IMR-90 (cell line): Measurements from ENCODE around the gene CRYBG3. TPM values are rescaled to one million over a fixed set of nuclear protein-coding genes. Genes with fewer than 3 reads are reported as not detected.

Experiments
- ATAC-seq: fragments of 200-7000 bp; cut with Tn5 transposase; 2 replicates; pipeline ENCODE4 v1.9.1; 2020; ENCODE audit warnings: low read depth, mild to moderate bottlenecking, moderate library complexity
- BruUV-seq: library from RNA; stranded (reverse); fragments of 400-500 nt; replicated peaks from 2 replicates; lab custom pipeline; 2021; lab: Mats Ljungman, UMichigan
- CTCF ChIA-PET: fragments of 300-600 bp; formaldehyde crosslinking; extraction: SDS; loops from one replicate; lab custom pipeline; 2021; ENCODE audit warnings: antibody characterized with exemption; lab: Yijun Ruan, JAX
- POLR2A ChIA-PET: fragments of 300-600 bp; sonication (Branson Sonifier 250); formaldehyde crosslinking; loops from one replicate; lab custom pipeline; 2022; ENCODE audit warnings: antibody characterized with exemption; ENCODE audit not compliant: unreplicated experiment; lab: Charles Lee
- DNase-seq: peaks from one replicate; pipeline ENCODE4 v3.0.0; 2013
- H2AFZ ChIP-seq: replicated peaks from 2 replicates; pipeline ENCODE3; 2013; ENCODE audit warnings: low read length, mild to moderate bottlenecking; ENCODE audit not compliant: poor library complexity
- H2AK5ac ChIP-seq: 2 replicates; pipeline ENCODE4 v1.6.1; 2013; ENCODE audit warnings: low read depth, low read length, inconsistent platforms
- H2AK9ac ChIP-seq: replicated peaks from 2 replicates; pipeline ENCODE3; 2013; ENCODE audit warnings: mild to moderate bottlenecking, low read depth, low read length, moderate library complexity; ENCODE audit not compliant: poor library complexity
- H2BK120ac ChIP-seq: 2 replicates; pipeline ENCODE4 v1.6.1; 2013; ENCODE audit warnings: low read depth, low read length, inconsistent platforms
- H2BK15ac ChIP-seq: 3 replicates; pipeline ENCODE4 v1.6.1; 2013; ENCODE audit warnings: low read depth, low read length, inconsistent platforms
- H2BK20ac ChIP-seq: 2 replicates; pipeline ENCODE4 v1.6.1; 2013; ENCODE audit warnings: low read depth, mild to moderate bottlenecking, inconsistent platforms, low read length, moderate library complexity
- H2BK5ac ChIP-seq: 2 replicates; pipeline ENCODE4 v1.6.1; 2013; ENCODE audit warnings: mild to moderate bottlenecking, low read depth, low read length, inconsistent platforms; ENCODE audit not compliant: poor library complexity, severe bottlenecking
- H3K14ac ChIP-seq: replicated peaks from 2 replicates; pipeline ENCODE4 v1.6.1; 2013; ENCODE audit warnings: low read depth, low read length, inconsistent platforms
- H3K18ac ChIP-seq: 2 replicates; pipeline ENCODE4 v1.6.1; 2013; ENCODE audit warnings: low read depth, low read length, control low read depth
- H3K23ac ChIP-seq: 2 replicates; pipeline ENCODE4 v1.6.1; 2013; ENCODE audit warnings: low read depth, low read length, inconsistent platforms
- H3K27ac ChIP-seq: 2 replicates; pipeline ENCODE4 v1.5.1; 2013; ENCODE audit warnings: mild to moderate bottlenecking, control low read depth, low read length; ENCODE audit not compliant: insufficient read depth
- H3K27me3 ChIP-seq: 2 replicates; pipeline ENCODE4 v1.6.1; 2013; ENCODE audit warnings: low read length; ENCODE audit not compliant: control insufficient read depth, insufficient read depth
- H3K36me3 ChIP-seq: 2 replicates; pipeline ENCODE4 v1.6.1; 2013; ENCODE audit warnings: low read length, mixed read lengths; ENCODE audit not compliant: control insufficient read depth, insufficient read depth
- H3K4ac ChIP-seq: 2 replicates; pipeline ENCODE4 v1.6.1; 2013; ENCODE audit warnings: low read depth, low read length, inconsistent platforms
- H3K4me1 ChIP-seq: 2 replicates; pipeline ENCODE4 v1.6.1; 2013; ENCODE audit warnings: low read length, mixed read lengths; ENCODE audit not compliant: control insufficient read depth, insufficient read depth
- H3K4me2 ChIP-seq: 2 replicates; pipeline ENCODE4 v1.6.1; 2013; ENCODE audit warnings: low read depth, mild to moderate bottlenecking, control low read depth, low read length, moderate library complexity
- H3K4me3 ChIP-seq: 2 replicates; pipeline ENCODE4 v1.5.1; 2013; ENCODE audit warnings: low read depth, mild to moderate bottlenecking, control low read depth, low read length, moderate library complexity; ENCODE audit not compliant: insufficient read depth
- H3K56ac ChIP-seq: 2 replicates; pipeline ENCODE4 v1.6.1; 2013; ENCODE audit warnings: low read length, inconsistent platforms; ENCODE audit not compliant: insufficient read depth; ENCODE audit errors: extremely low read depth
- H3K79me1 ChIP-seq, 2 experiments: 2 replicates each; pipeline ENCODE4 v1.6.1; 2013; ENCODE audit warnings: low read length in 2 of 2, inconsistent platforms in 1 of 2, low read depth in 1 of 2
- H3K9ac ChIP-seq: 2 replicates; pipeline ENCODE4 v1.6.1; 2013; ENCODE audit warnings: low read depth, low read length, control low read depth
- H3K9me1 ChIP-seq: 2 replicates; pipeline ENCODE4 v1.6.1; 2013; ENCODE audit warnings: low read length, inconsistent platforms; ENCODE audit not compliant: insufficient read depth
- H3K9me3 ChIP-seq: 2 replicates; pipeline ENCODE4 v1.6.1; 2013; ENCODE audit warnings: low read length; ENCODE audit not compliant: control insufficient read depth, insufficient read depth
- H4K20me1 ChIP-seq: 2 replicates; pipeline ENCODE4 v1.6.1; 2013; ENCODE audit warnings: low read length, inconsistent platforms; ENCODE audit not compliant: insufficient read depth
- H4K5ac ChIP-seq: 2 replicates; pipeline ENCODE4 v1.6.1; 2013; ENCODE audit warnings: mild to moderate bottlenecking, low read depth, low read length, control low read depth
- H4K8ac ChIP-seq, 2 experiments: 2 replicates each; pipeline ENCODE4 v1.6.1; 2013; ENCODE audit warnings: low read depth in 2 of 2, low read length in 2 of 2, control low read depth in 1 of 2, inconsistent platforms in 1 of 2
- H4K91ac ChIP-seq: 2 replicates; pipeline ENCODE4 v1.6.1; 2013; ENCODE audit warnings: low read depth, low read length, inconsistent platforms; ENCODE audit not compliant: insufficient read depth
- BHLHE40 ChIP-seq: fragments of 150-350 bp; IDR thresholded peaks from 2 replicates; pipeline ENCODE4 v1.6.1; 2016; ENCODE audit warnings: mild to moderate bottlenecking, low read depth, low read length
- MAFK ChIP-seq: IDR thresholded peaks from 2 replicates; pipeline ENCODE4 v1.6.1; 2012; ENCODE audit warnings: low read depth, low read length, improper control_type of control experiment
- WGBS, 2 experiments: methylation state at CpG; one replicate each; pipeline versions ENCODE4 v1.1.5 to v1.1.7; 2013; ENCODE audit warnings: missing lambda C conversion rate in 2 of 2; ENCODE audit not compliant: insufficient read length in 1 of 2; ENCODE audit errors: extremely low coverage in 2 of 2; 5-methylcytosine and 5-hydroxymethylcytosine counted together
- dilution Hi-C: fragments of 300-500 bp; cut with HindIII; formaldehyde crosslinking; loops from one replicate; pipeline ENCODE4 v1.14.3; 2018; ENCODE audit warnings: low sequenced_read_pairs; ENCODE audit not compliant: unreplicated experiment
- in situ Hi-C: fragments of 300-500 bp; cut with MboI; formaldehyde crosslinking; loops from 3 replicates; pipeline ENCODE4 v1.14.3; 2019; ENCODE audit warnings: low sequenced_read_pairs, inconsistent platforms, mixed read lengths
- intact Hi-C: fragments of 100-400 bp; cut with micrococcal nuclease; formaldehyde crosslinking; loops from 2 replicates; pipeline ENCODE4 v1.10.0; 2022
- polyA plus RNA-seq, 3 experiments: library from polyadenylated mRNA; depleted of rRNA; stranded (reverse); fragments of >200 nt; gene quantifications; 2 replicates each; pipeline ENCODE4 v1.2.3, GENCODE V29; 2012; ENCODE audit warnings: low replicate concordance in 1 of 3
- total RNA-seq: library from RNA; depleted of rRNA; stranded (reverse); fragments of >200 nt; gene quantifications from 2 replicates; pipeline ENCODE4 v1.2.3, GENCODE V29; 2012

Gene CRYBG3
- total and polyA plus RNA-seq, 2 of the 4 experiments (the other 2 are of a cell fraction) = 4.9 to 26.2 TPM

GRCh38 chr3:97827741-97828471, 6.1 kb downstream of the CRYBG3 start:
- BruUV-seq = no TSS peak

More at GRCh38 chr3:97827741-97828471, 6.1 kb downstream of the CRYBG3 start:
- H3K14ac ChIP-seq = no peak overlapping the region
- H3K4me1 ChIP-seq = peaks cover 3% of the 10 kb centered on the region
- H3K9me3 ChIP-seq = no peaks in the 10 kb centered on the region
- H3K27me3 ChIP-seq = no peaks in the 10 kb centered on the region
- intact Hi-C loops = no loop called here
- no peak overlapping the region for H3K56ac ChIP-seq
- no peak overlapping the region for H4K91ac ChIP-seq
- ChIA-PET CTCF (no interaction called here), POLR2A (no interaction called here)
- no peaks in the 10 kb centered on the region for H3K9me1 ChIP-seq
- no peak overlapping the region for H2BK20ac ChIP-seq
- H4K20me1 ChIP-seq = no peaks in the 10 kb centered on the region
- H3K79me1 ChIP-seq = peaks cover 16 to 26% of the 10 kb centered on the region in 2 experiments
- no peak overlapping the region for H4K5ac ChIP-seq
- H2BK15ac ChIP-seq = no peak overlapping the region
- H2AK9ac ChIP-seq = no peak overlapping the region
- no peak overlapping the region for H3K4ac ChIP-seq
- no CpG with 5 or more reads among the region's 2 CpGs for WGBS, 2 experiments
- no peak overlapping the region for H3K27ac ChIP-seq
- no peak overlapping the region for H2AFZ ChIP-seq
- no peak overlapping the region for H2BK120ac ChIP-seq
- H3K4me2 ChIP-seq = no peak overlapping the region
- H2BK5ac ChIP-seq = no peak overlapping the region
- ATAC-seq (no peak), DNase-seq (peak; percentile 28)
- H3K9ac ChIP-seq = no peak overlapping the region
- no peaks in the 10 kb centered on the region for H3K36me3 ChIP-seq
- H3K18ac ChIP-seq = no peak overlapping the region
- H3K23ac ChIP-seq = no peak overlapping the region
- dilution Hi-C loops = no loop called here
- in situ Hi-C loops = no loop called here
- TF ChIP-seq MAFK (peak; percentile 62), BHLHE40 (no peak)
- H2AK5ac ChIP-seq = no peak overlapping the region
- H3K4me3 ChIP-seq = no peak overlapping the region
- no peak overlapping the region for H4K8ac ChIP-seq
